ENCODE measurements around the gene FGGY.

FGGY gene

DNA sequence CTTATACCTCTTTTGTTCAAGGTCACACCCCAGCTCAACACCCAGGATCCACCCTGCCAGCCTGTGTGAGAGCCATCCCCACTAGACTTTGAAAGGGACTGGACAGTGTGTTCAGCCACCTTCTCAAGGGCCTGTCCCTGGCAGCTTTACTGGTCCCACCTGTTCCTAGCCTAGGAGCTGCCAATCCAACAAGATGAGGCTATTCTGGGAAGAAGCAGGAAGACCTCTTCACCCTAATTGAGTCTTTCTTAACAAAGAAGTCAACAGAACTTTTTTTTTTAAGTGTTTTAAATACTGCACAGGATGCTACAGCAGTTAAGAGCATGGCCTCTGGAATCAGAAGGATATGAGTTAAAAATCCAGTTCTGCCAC, 422.1 kb downstream of the FGGY start (continued):
- TF ChIP-seq ZNF624 (tag by site-specific recombination; IDR thresholded peaks at IDR 0.05) (no peak), IKZF3 (tag by site-specific recombination; IDR thresholded peaks at IDR 0.05) (no peak), ZNF670 (tag by site-specific recombination; IDR thresholded peaks at IDR 0.05; ENCODE audit: low read depth) (no peak), ZNF514 (tag by site-specific recombination; IDR thresholded peaks at IDR 0.05) (no peak), GLIS1 (tag by site-specific recombination; IDR thresholded peaks at IDR 0.05) (no peak), ZNF350 (tag by site-specific recombination; IDR thresholded peaks at IDR 0.05) (no peak), ZNF184 (tag by site-specific recombination; IDR thresholded peaks at IDR 0.05) (no peak)
- TF ChIP-seq, protein P1, sequence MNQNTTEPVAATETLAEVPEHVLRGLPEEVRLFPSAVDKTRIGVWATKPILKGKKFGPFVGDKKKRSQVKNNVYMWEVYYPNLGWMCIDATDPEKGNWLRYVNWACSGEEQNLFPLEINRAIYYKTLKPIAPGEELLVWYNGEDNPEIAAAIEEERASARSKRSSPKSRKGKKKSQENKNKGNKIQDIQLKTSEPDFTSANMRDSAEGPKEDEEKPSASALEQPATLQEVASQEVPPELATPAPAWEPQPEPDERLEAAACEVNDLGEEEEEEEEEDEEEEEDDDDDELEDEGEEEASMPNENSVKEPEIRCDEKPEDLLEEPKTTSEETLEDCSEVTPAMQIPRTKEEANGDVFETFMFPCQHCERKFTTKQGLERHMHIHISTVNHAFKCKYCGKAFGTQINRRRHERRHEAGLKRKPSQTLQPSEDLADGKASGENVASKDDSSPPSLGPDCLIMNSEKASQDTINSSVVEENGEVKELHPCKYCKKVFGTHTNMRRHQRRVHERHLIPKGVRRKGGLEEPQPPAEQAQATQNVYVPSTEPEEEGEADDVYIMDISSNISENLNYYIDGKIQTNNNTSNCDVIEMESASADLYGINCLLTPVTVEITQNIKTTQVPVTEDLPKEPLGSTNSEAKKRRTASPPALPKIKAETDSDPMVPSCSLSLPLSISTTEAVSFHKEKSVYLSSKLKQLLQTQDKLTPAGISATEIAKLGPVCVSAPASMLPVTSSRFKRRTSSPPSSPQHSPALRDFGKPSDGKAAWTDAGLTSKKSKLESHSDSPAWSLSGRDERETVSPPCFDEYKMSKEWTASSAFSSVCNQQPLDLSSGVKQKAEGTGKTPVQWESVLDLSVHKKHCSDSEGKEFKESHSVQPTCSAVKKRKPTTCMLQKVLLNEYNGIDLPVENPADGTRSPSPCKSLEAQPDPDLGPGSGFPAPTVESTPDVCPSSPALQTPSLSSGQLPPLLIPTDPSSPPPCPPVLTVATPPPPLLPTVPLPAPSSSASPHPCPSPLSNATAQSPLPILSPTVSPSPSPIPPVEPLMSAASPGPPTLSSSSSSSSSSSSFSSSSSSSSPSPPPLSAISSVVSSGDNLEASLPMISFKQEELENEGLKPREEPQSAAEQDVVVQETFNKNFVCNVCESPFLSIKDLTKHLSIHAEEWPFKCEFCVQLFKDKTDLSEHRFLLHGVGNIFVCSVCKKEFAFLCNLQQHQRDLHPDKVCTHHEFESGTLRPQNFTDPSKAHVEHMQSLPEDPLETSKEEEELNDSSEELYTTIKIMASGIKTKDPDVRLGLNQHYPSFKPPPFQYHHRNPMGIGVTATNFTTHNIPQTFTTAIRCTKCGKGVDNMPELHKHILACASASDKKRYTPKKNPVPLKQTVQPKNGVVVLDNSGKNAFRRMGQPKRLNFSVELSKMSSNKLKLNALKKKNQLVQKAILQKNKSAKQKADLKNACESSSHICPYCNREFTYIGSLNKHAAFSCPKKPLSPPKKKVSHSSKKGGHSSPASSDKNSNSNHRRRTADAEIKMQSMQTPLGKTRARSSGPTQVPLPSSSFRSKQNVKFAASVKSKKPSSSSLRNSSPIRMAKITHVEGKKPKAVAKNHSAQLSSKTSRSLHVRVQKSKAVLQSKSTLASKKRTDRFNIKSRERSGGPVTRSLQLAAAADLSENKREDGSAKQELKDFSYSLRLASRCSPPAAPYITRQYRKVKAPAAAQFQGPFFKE (tag by site-specific recombination; IDR thresholded peaks at IDR 0.05; ENCODE audit: borderline replicate concordance), result no peak

DNA sequence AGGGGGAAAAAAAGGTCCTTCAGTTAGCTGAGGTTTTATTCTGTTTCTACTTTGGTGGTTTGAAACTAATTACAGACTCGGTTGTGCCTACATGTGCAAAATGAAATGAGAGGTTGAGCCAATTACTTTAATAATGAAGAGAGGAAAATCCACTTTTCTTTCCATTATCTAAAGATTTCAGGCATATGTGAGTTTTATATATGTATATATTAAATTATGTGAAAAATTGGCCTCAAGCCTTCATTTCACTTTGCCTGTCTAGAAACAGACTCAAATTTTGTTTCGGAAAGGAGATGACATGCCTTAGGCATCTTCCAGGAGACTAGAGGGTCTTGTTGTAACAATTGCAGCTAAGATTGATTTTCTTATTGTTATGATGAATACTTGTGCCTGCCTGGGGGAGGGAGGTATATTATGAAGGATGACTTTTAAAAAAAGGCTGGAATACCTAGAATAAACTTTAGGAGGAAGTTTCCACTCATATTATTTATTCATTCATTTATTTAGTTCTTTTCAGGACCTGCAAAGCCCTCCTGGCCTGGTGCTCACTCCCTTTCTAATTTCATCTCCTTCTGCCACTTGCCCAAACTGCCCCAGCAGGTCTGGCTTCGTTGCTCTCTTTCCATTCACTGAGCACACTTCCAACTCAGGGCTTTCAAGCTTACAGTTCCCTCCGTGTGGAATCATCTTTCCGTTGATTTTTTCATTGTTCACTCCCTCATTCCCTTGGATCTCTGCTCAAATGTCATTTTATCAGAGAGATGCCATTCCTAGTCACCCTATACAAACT, 423.6 kb downstream of the FGGY start:
- Histone ChIP-seq H3K4me3 (ENCODE audit: low read depth, low read length) (no peak overlapping the region), H3K4me1 (ENCODE audit: control insufficient read depth, insufficient read depth, low read length) (no peaks in the 10 kb centered on the region), H3K27ac (ENCODE audit: extremely low read depth, low read depth, low read length) (no peak overlapping the region), H3K36me3 (ENCODE audit: control insufficient read depth in 2 of 2, insufficient read depth in 1 of 2, low read length in 2 of 2) (no peaks in the 10 kb centered on the region), H3K9me3 (ENCODE audit: control insufficient read depth, insufficient read depth, low read depth, low read length) (no peaks in the 10 kb centered on the region)
- ChIA-PET CTCF (no interaction called here), POLR2A (no interaction called here)
- TF ChIP-seq GLIS2 (tag by site-specific recombination; IDR thresholded peaks at IDR 0.05) (no peak), ZFP41 (tag by site-specific recombination; IDR thresholded peaks at IDR 0.05; ENCODE audit: borderline replicate concordance) (no peak), ZNF121 (tag by site-specific recombination; IDR thresholded peaks at IDR 0.05) (no peak), ZNF155 (tag by site-specific recombination; IDR thresholded peaks at IDR 0.05) (no peak), IKZF3 (tag by site-specific recombination; IDR thresholded peaks at IDR 0.05) (no peak), HOXC10 (CRISPR knock-in tag; IDR thresholded peaks at IDR 0.05) (no peak)
- TF ChIP-seq, protein P2, sequence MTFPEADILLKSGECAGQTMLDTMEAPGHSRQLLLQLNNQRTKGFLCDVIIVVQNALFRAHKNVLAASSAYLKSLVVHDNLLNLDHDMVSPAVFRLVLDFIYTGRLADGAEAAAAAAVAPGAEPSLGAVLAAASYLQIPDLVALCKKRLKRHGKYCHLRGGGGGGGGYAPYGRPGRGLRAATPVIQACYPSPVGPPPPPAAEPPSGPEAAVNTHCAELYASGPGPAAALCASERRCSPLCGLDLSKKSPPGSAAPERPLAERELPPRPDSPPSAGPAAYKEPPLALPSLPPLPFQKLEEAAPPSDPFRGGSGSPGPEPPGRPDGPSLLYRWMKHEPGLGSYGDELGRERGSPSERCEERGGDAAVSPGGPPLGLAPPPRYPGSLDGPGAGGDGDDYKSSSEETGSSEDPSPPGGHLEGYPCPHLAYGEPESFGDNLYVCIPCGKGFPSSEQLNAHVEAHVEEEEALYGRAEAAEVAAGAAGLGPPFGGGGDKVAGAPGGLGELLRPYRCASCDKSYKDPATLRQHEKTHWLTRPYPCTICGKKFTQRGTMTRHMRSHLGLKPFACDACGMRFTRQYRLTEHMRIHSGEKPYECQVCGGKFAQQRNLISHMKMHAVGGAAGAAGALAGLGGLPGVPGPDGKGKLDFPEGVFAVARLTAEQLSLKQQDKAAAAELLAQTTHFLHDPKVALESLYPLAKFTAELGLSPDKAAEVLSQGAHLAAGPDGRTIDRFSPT (tag by site-specific recombination; IDR thresholded peaks at IDR 0.05), result no peak

DNA sequence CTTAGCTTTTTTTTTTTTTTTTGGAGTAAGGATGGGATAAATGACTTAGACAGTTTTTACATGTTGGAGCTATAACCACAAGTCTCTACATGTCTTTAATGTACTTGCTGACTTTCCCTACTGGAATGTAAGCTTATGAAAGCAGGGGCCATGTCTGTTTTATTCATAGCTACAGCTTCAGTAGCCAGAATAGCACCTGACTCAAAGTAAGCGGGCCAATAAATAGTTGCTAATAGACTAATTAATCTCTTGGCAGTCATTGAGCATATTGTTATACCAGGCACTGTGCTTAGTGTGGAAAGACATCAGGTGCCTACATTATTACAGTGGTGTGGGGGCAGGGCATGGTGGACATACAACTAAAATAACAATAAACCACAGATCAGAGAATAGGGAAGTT, 433.4 kb downstream of the FGGY start:
- Histone ChIP-seq H3K36me3 (ENCODE audit: control insufficient read depth in 2 of 2, insufficient read depth in 1 of 2, low read length in 2 of 2) (no peaks in the 10 kb centered on the region), H3K4me1 (ENCODE audit: control insufficient read depth, insufficient read depth, low read length) (no peaks in the 10 kb centered on the region), H3K27ac (ENCODE audit: extremely low read depth, low read depth, low read length) (no peak overlapping the region), H3K9me3 (ENCODE audit: control insufficient read depth, insufficient read depth, low read depth, low read length) (no peaks in the 10 kb centered on the region), H3K4me3 (ENCODE audit: low read depth, low read length) (no peak overlapping the region)
- POLR2A ChIA-PET, result no interaction called here
- CTCF ChIA-PET, result interaction anchor here (0.9 kb wide), 1 partner anchor 22 kb away, joined by 4 read pairs; no protein-coding TSS in a partner anchor
- TF ChIP-seq ZNF302 (tag by site-specific recombination; IDR thresholded peaks at IDR 0.05; ENCODE audit: low read depth), result no peak
- no peak for TF ChIP-seq ZNF2 (tag by site-specific recombination; IDR thresholded peaks at IDR 0.05)
- TF ChIP-seq ZNF157 (tag by site-specific recombination; IDR thresholded peaks at IDR 0.05), result no peak

Data from HEK293 (cell line).